HEK293 (cell line): ENCODE measurements around the gene DERL2.

Source experiments
- IKZF3 ChIP-seq: fragments of 450-650 bp; IDR thresholded peaks from 2 replicates; pipeline ENCODE4 v1.5.0; 2018; ENCODE audit warnings: missing biosample characterization, mild to moderate bottlenecking, missing genetic modification characterization, moderate library complexity
- KLF16 ChIP-seq: fragments of 450-650 bp; formaldehyde crosslinking; IDR thresholded peaks from 2 replicates; pipeline ENCODE4 v1.5.1; 2017; ENCODE audit warnings: missing biosample characterization, missing genetic modification characterization
- OSR2 ChIP-seq: fragments of 450-650 bp; formaldehyde crosslinking; IDR thresholded peaks from 2 replicates; pipeline ENCODE4 v1.5.1; 2016; ENCODE audit warnings: missing biosample characterization, missing genetic modification characterization
- PBX3 ChIP-seq: sonication (generic); formaldehyde crosslinking; IDR thresholded peaks from 2 replicates; pipeline ENCODE4 v1.8.1; 2022; ENCODE audit warnings: mild to moderate bottlenecking, moderate library complexity, missing genetic modification reagents
- SALL2 ChIP-seq: fragments of 450-650 bp; formaldehyde crosslinking; IDR thresholded peaks from 2 replicates; pipeline ENCODE4 v1.5.0; 2017; ENCODE audit warnings: missing biosample characterization, mild to moderate bottlenecking, missing genetic modification characterization, borderline replicate concordance
- SCRT2 ChIP-seq: fragments of 450-650 bp; formaldehyde crosslinking; IDR thresholded peaks from 2 replicates; pipeline ENCODE4 v1.5.1; 2016; ENCODE audit warnings: missing biosample characterization, missing genetic modification characterization
- SETDB1 ChIP-seq: IDR thresholded peaks from one replicate; pipeline ENCODE4 v1.6.1; 2017; ENCODE audit warnings: mild to moderate bottlenecking, low read length, moderate library complexity, mixed read lengths; ENCODE audit not compliant: insufficient read length
- SP7 ChIP-seq: fragments of 450-650 bp; formaldehyde crosslinking; IDR thresholded peaks from 2 replicates; pipeline ENCODE4 v1.5.1; 2016; ENCODE audit warnings: missing biosample characterization, missing genetic modification characterization
- TCF7L2 ChIP-seq: IDR thresholded peaks from 2 replicates; pipeline ENCODE4 v1.6.1; 2011; ENCODE audit warnings: low read depth, mild to moderate bottlenecking, inconsistent platforms, low read length, moderate library complexity, borderline replicate concordance
- TRIM28 ChIP-seq: IDR thresholded peaks from 2 replicates; pipeline ENCODE4 v1.6.1; 2011; ENCODE audit warnings: low read length, control low read depth, borderline replicate concordance
- TSHZ1 ChIP-seq: fragments of 450-650 bp; formaldehyde crosslinking; IDR thresholded peaks from 2 replicates; pipeline ENCODE4 v1.5.1; 2016; ENCODE audit warnings: missing biosample characterization, missing genetic modification characterization, borderline replicate concordance
- YY2 ChIP-seq: fragments of 450-650 bp; formaldehyde crosslinking; IDR thresholded peaks from 2 replicates; pipeline ENCODE4 v1.5.1; 2016; ENCODE audit warnings: missing biosample characterization, missing genetic modification characterization
- ZBTB17 ChIP-seq: fragments of 450-650 bp; formaldehyde crosslinking; IDR thresholded peaks from 2 replicates; pipeline ENCODE4 v1.5.1; 2016; ENCODE audit warnings: missing biosample characterization, missing genetic modification characterization
- ZBTB20 ChIP-seq: fragments of 450-650 bp; formaldehyde crosslinking; IDR thresholded peaks from 2 replicates; pipeline ENCODE4 v1.5.1; 2016; ENCODE audit warnings: missing biosample characterization, missing genetic modification characterization
- ZBTB8A ChIP-seq: fragments of 450-650 bp; formaldehyde crosslinking; IDR thresholded peaks from 2 replicates; pipeline ENCODE4 v1.5.1; 2016; ENCODE audit warnings: missing biosample characterization, missing genetic modification characterization
- ZNF121 ChIP-seq: fragments of 450-650 bp; formaldehyde crosslinking; IDR thresholded peaks from 2 replicates; pipeline ENCODE4 v1.5.1; 2016; ENCODE audit warnings: missing biosample characterization, missing genetic modification characterization
- ZNF133 ChIP-seq: fragments of 450-650 bp; formaldehyde crosslinking; IDR thresholded peaks from 2 replicates; pipeline ENCODE4 v1.5.1; 2016; ENCODE audit warnings: missing biosample characterization, missing genetic modification characterization
- ZNF138 ChIP-seq: fragments of 450-650 bp; formaldehyde crosslinking; IDR thresholded peaks from 2 replicates; pipeline ENCODE4 v1.5.1; 2016; ENCODE audit warnings: missing biosample characterization, missing genetic modification characterization, borderline replicate concordance
- ZNF18 ChIP-seq: fragments of 450-650 bp; formaldehyde crosslinking; IDR thresholded peaks from 2 replicates; pipeline ENCODE4 v1.5.1; 2016; ENCODE audit warnings: missing biosample characterization, missing genetic modification characterization
- ZNF2 ChIP-seq: fragments of 450-650 bp; formaldehyde crosslinking; IDR thresholded peaks from 2 replicates; pipeline ENCODE4 v1.5.1; 2016; ENCODE audit warnings: missing biosample characterization, missing genetic modification characterization
- ZNF221 ChIP-seq: fragments of 450-650 bp; formaldehyde crosslinking; IDR thresholded peaks from 2 replicates; pipeline ENCODE4 v1.5.1; 2017; ENCODE audit warnings: missing biosample characterization, missing genetic modification characterization, borderline replicate concordance
- ZNF23 ChIP-seq: fragments of 450-650 bp; formaldehyde crosslinking; IDR thresholded peaks from 2 replicates; pipeline ENCODE4 v1.5.1; 2016; ENCODE audit warnings: missing biosample characterization, missing genetic modification characterization, borderline replicate concordance
- ZNF239 ChIP-seq: fragments of 450-650 bp; formaldehyde crosslinking; IDR thresholded peaks from 2 replicates; pipeline ENCODE4 v1.5.1; 2016; ENCODE audit warnings: missing biosample characterization, missing genetic modification characterization
- ZNF302 ChIP-seq: fragments of 450-650 bp; formaldehyde crosslinking; IDR thresholded peaks from 2 replicates; pipeline ENCODE4 v1.5.1; 2016; ENCODE audit warnings: missing biosample characterization, missing genetic modification characterization, low read depth
- ZNF324 ChIP-seq: fragments of 450-650 bp; formaldehyde crosslinking; IDR thresholded peaks from 2 replicates; pipeline ENCODE4 v1.5.1; 2016; ENCODE audit warnings: missing biosample characterization, missing genetic modification characterization
- ZNF354C ChIP-seq: fragments of 450-650 bp; formaldehyde crosslinking; IDR thresholded peaks from 2 replicates; pipeline ENCODE4 v1.5.1; 2016; ENCODE audit warnings: missing biosample characterization, missing genetic modification characterization, low read depth, borderline replicate concordance
- ZNF366 ChIP-seq: fragments of 450-650 bp; formaldehyde crosslinking; conservative IDR thresholded peaks from 2 replicates; pipeline ENCODE4 v1.5.1; 2016; ENCODE audit warnings: missing biosample characterization, missing genetic modification characterization
- ZNF37A ChIP-seq: fragments of 450-650 bp; IDR thresholded peaks from 2 replicates; pipeline ENCODE4 v1.5.1; 2018; ENCODE audit warnings: missing biosample characterization, missing genetic modification characterization
- ZNF549 ChIP-seq: fragments of 450-650 bp; IDR thresholded peaks from 2 replicates; pipeline ENCODE4 v1.5.1; 2018; ENCODE audit warnings: missing biosample characterization, missing genetic modification characterization, mild to moderate bottlenecking, inconsistent platforms, moderate library complexity
- ZNF561 ChIP-seq: fragments of 450-650 bp; IDR thresholded peaks from 2 replicates; pipeline ENCODE4 v1.5.1; 2018; ENCODE audit warnings: missing biosample characterization, missing genetic modification characterization, borderline replicate concordance
- ZNF670 ChIP-seq: fragments of 450-650 bp; formaldehyde crosslinking; IDR thresholded peaks from 2 replicates; pipeline ENCODE4 v1.5.1; 2016; ENCODE audit warnings: missing biosample characterization, missing genetic modification characterization, low read depth
- ZNF707 ChIP-seq: fragments of 450-650 bp; formaldehyde crosslinking; IDR thresholded peaks from 2 replicates; pipeline ENCODE4 v1.5.1; 2016; ENCODE audit warnings: missing biosample characterization, missing genetic modification characterization
- ZNF768 ChIP-seq: fragments of 450-650 bp; formaldehyde crosslinking; IDR thresholded peaks from 2 replicates; pipeline ENCODE4 v1.5.1; 2018; ENCODE audit warnings: missing biosample characterization, mild to moderate bottlenecking, missing genetic modification characterization
- ZSCAN23 ChIP-seq: fragments of 450-650 bp; formaldehyde crosslinking; IDR thresholded peaks from 2 replicates; pipeline ENCODE4 v1.5.1; 2016; ENCODE audit warnings: missing biosample characterization, missing genetic modification characterization
- TF ChIP-seq, protein P1 (sequence below): fragments of 450-650 bp; formaldehyde crosslinking; IDR thresholded peaks from 2 replicates; pipeline ENCODE4 v1.5.1; 2017; ENCODE audit warnings: missing biosample characterization, missing genetic modification characterization

The DERL2 gene

DNA sequence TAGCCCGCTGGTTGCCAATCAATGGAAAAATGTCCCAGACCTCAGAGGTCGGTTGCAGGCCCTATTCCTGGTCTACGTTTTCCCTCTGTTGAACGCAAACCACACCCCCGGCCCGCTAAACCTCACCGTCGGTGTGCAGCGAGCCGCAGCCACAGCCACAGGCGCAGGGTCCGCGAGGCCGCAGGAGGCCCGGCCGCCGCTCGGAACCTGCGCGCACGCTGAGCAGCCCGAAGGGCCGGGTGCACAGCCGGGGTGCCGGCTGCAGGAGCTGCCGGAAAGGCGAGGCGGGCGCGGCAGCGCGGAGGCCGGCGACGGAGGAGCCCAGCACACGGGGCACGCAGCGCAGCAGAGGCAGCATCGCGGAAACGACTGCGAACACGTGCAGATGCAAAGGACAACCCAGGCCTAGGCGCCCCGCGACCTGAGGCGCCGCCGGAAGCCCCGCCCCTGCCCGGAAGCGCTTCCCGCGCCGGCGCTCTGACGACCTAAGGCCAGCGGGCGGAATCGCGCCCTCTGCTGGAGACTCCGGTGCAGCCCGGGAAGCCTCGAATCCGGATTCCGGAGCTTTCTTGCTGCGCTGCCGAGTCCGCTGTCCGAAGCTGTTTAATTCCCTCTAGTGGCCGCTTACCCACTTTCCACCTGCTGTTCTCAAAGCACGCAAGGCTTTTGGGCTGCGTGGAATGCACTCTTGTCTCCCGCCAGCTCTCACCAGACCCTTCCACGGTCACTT, 47.1 kb downstream of the DERL2 start, which contains the start of gene C1QBP (continued):
- no peak for TF ChIP-seq ZNF366 (tag by site-specific recombination)
- TF ChIP-seq ZNF324 (tag by site-specific recombination) = no peak
- peak; percentile 60 for TF ChIP-seq SP7
- no peak for TF ChIP-seq ZNF549 (tag by site-specific recombination)
- TF ChIP-seq ZNF18 (tag by site-specific recombination) = 0 out of 2 replicates have a peak, but pooled peaks have one; percentile 10
- no peak for TF ChIP-seq ZNF138 (tag by site-specific recombination)
- TF ChIP-seq KLF16 (tag by site-specific recombination) = no peak
- no peak; the same call in 1 of the 2 replicates for TF ChIP-seq ZNF768 (tag by site-specific recombination)
- TF ChIP-seq ZNF37A (tag by site-specific recombination) = no peak
- no peak; the same call in 1 of the 2 replicates for TF ChIP-seq ZBTB20
- no peak for TF ChIP-seq ZNF121 (tag by site-specific recombination)
- no peak for TF ChIP-seq TCF7L2
- TF ChIP-seq ZNF23 (tag by site-specific recombination) = no peak
- TF ChIP-seq ZNF133 (tag by site-specific recombination) = no peak
- TF ChIP-seq IKZF3 (tag by site-specific recombination) = no peak
- no peak for TF ChIP-seq ZNF221 (tag by site-specific recombination)
- 0 out of 2 replicates have a peak, but pooled peaks have one; percentile 39 for TF ChIP-seq ZNF561 (tag by site-specific recombination)
- TF ChIP-seq, protein P1, sequence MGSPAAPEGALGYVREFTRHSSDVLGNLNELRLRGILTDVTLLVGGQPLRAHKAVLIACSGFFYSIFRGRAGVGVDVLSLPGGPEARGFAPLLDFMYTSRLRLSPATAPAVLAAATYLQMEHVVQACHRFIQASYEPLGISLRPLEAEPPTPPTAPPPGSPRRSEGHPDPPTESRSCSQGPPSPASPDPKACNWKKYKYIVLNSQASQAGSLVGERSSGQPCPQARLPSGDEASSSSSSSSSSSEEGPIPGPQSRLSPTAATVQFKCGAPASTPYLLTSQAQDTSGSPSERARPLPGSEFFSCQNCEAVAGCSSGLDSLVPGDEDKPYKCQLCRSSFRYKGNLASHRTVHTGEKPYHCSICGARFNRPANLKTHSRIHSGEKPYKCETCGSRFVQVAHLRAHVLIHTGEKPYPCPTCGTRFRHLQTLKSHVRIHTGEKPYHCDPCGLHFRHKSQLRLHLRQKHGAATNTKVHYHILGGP = no peak
- TF ChIP-seq SCRT2 (tag by site-specific recombination) = peak; percentile 52; the same call in 1 of the 2 replicates
- no peak for TF ChIP-seq ZSCAN23 (tag by site-specific recombination)
- TF ChIP-seq SALL2 (tag by site-specific recombination) = no peak
- TF ChIP-seq ZNF2 (tag by site-specific recombination) = no peak
- TF ChIP-seq ZNF670 (tag by site-specific recombination) = no peak
- TF ChIP-seq TSHZ1 (tag by site-specific recombination) = no peak
- TF ChIP-seq ZNF302 (tag by site-specific recombination) = no peak
- TF ChIP-seq ZNF239 (tag by site-specific recombination) = no peak
- TF ChIP-seq OSR2 (tag by site-specific recombination) = no peak
- TF ChIP-seq PBX3 (CRISPR knock-in tag) = no peak; the same call in 1 of the 2 replicates
- TF ChIP-seq ZNF707 (tag by site-specific recombination) = no peak
- TF ChIP-seq ZBTB8A (tag by site-specific recombination) = 0 out of 2 replicates have a peak, but pooled peaks have one; percentile 29
- TF ChIP-seq TRIM28 = peak; percentile 64; the same call in 1 of the 2 replicates
- TF ChIP-seq SETDB1 = no peak
- peak; percentile 85 for TF ChIP-seq ZBTB17 (tag by site-specific recombination)
- TF ChIP-seq ZNF354C = no peak
- no peak for TF ChIP-seq YY2
